Measurements from ENCODE around the gene ST3GAL5.
"Not testable (repeated sequence)": the region's sequence is repeated elsewhere in the genome, so short reads cannot be mapped to it uniquely, and the experiment has no call there.

The ST3GAL5 gene

GRCh38 chr2:85834466-85834865 lies 54.3 kb downstream of the ST3GAL5 start:
- DNase-seq (ENCODE audit: low spot score) = no peak

GRCh38 chr2:85831735-85832134 lies 57.1 kb downstream of the ST3GAL5 start:
- no peak for DNase-seq (ENCODE audit: low spot score)

- DNase-seq (ENCODE audit: low spot score) = no peak
These were observed 58.1 kb downstream of the ST3GAL5 start for GRCh38 chr2:85830645-85831044.

GRCh38 chr2:85829394-85829793 lies 59.4 kb downstream of the ST3GAL5 start:
- DNase-seq (ENCODE audit: low spot score) = not testable (repeated sequence)

GRCh38 chr2:85828725-85829124 lies 60.1 kb downstream of the ST3GAL5 start:
- no peak for DNase-seq (ENCODE audit: low spot score)

- no peak for DNase-seq (ENCODE audit: low spot score)
These were observed 60.8 kb downstream of the ST3GAL5 start for GRCh38 chr2:85827879-85828569.

GRCh38 chr2:85826990-85827878 lies 61.6 kb downstream of the ST3GAL5 start:
- DNase-seq (ENCODE audit: low spot score) = peak; percentile 86

- DNase-seq (ENCODE audit: low spot score) = no peak
These were observed 64.8 kb downstream of the ST3GAL5 start for GRCh38 chr2:85823951-85824350.

- no peak for DNase-seq (ENCODE audit: low spot score)
These were observed 66.0 kb downstream of the ST3GAL5 start for GRCh38 chr2:85822766-85823165.

- DNase-seq (ENCODE audit: low spot score) = no peak
These were observed 68.8 kb downstream of the ST3GAL5 start for GRCh38 chr2:85819811-85820510.

GRCh38 chr2:85814802-85815550 lies 73.8 kb downstream of the ST3GAL5 start:
- DNase-seq (ENCODE audit: low spot score) = no peak

- DNase-seq (ENCODE audit: low spot score) = peak; percentile 80
These were observed 74.6 kb downstream of the ST3GAL5 start for GRCh38 chr2:85813982-85814801.

GRCh38 chr2:85813211-85813981 lies 75.4 kb downstream of the ST3GAL5 start:
- DNase-seq (ENCODE audit: low spot score) = no peak

GRCh38 chr2:85812094-85812735 lies 76.6 kb downstream of the ST3GAL5 start:
- no peak for DNase-seq (ENCODE audit: low spot score)

GRCh38 chr2:85811180-85812093 lies 77.4 kb downstream of the ST3GAL5 start:
- DNase-seq (ENCODE audit: low spot score) = no peak

- no peak for DNase-seq (ENCODE audit: low spot score)
These were observed 78.2 kb downstream of the ST3GAL5 start for GRCh38 chr2:85810371-85811179.

- no peak for DNase-seq (ENCODE audit: low spot score)
These were observed 81.0 kb downstream of the ST3GAL5 start for GRCh38 chr2:85807756-85808155.
